Measurements from ENCODE around the gene BTBD17.

Gene BTBD17

DNA sequence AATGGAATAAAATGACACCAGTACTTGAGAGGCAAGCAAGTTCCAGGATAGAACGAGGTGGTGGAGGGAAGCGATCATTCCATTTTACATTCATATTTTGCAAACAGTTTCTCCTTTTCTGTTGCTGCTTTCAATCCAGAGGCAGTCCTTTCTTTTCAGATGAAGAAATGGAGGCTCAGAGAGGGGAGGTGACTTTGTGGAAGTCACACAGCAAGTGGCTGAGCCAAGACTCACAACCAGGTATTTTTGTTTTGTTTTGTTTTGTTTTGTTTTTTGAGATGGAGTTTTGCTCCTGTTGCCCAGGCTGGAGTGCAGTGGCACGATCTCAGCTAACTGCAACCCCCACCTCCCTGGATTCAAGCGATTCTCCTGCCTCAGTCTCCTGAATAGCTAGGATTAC is 34.9 kb upstream of the BTBD17 start:
- H3K27me3 ChIP-seq (ENCODE audit: insufficient read depth, low read length): no peaks in the 10 kb centered on the region
- H3K4me1 ChIP-seq (ENCODE audit: insufficient read depth, low read length): no peaks in the 10 kb centered on the region
- no peaks in the 10 kb centered on the region for H3K9me3 ChIP-seq (ENCODE audit: insufficient read depth, low read depth, low read length)
- WGBS: 94% methylated on average over 4 of the region's 4 CpGs
- no peak overlapping the region for H3K27ac ChIP-seq (ENCODE audit: low read depth, low read length)
- no peaks in the 10 kb centered on the region for H3K36me3 ChIP-seq (ENCODE audit: insufficient read depth, low read length)
- H3K4me3 ChIP-seq (ENCODE audit: low read length): no peak overlapping the region
- H3K9ac ChIP-seq (ENCODE audit: low read depth, low read length): no peak overlapping the region

GRCh38 chr17:74394977-74395376 is 33.3 kb upstream of the BTBD17 start:
- Histone ChIP-seq H3K9ac (ENCODE audit: low read depth, low read length) (no peak overlapping the region), H3K9me3 (ENCODE audit: insufficient read depth, low read depth, low read length) (no peaks in the 10 kb centered on the region), H3K27me3 (ENCODE audit: insufficient read depth, low read length) (no peaks in the 10 kb centered on the region), H3K4me3 (ENCODE audit: low read length) (no peak overlapping the region), H3K36me3 (ENCODE audit: insufficient read depth, low read length) (no peaks in the 10 kb centered on the region), H3K27ac (ENCODE audit: low read depth, low read length) (no peak overlapping the region), H3K4me1 (ENCODE audit: insufficient read depth, low read length) (no peaks in the 10 kb centered on the region)
- 92% methylated on average over 7 of the region's 7 CpGs for WGBS

DNA sequence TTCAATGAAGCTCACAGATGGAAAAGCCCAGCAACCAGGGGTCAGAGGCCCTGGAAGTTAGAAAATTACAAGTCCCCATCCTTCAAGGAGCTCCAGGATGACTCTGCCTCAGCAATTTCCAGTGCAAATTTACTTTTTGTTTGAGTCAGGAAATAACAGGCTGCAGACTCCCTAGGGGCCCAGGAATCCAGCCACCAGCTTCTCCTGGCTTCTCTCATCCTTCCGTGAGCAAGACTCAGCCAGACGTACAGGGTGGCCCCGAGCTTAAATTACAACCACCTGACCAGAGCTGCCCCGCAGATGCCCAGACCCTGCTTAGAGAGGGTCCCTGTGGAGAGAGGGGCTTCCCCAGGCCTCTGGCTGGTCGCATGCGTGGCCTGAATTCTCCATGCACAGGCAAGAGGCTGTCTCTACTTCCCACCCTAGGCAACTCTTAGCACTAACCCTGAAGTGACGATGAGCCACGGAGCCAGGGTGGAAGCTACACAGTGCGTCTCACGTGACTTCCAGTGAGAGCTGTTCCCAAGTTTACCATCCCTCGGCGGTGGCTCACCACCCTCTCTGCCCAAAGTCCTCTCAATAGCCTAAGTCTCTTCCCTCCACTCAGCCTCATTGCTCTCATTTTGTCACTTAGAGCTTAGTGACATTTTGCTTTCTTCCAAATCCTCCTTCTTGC is 32.7 kb upstream of the BTBD17 start:
- Histone ChIP-seq H3K27ac (ENCODE audit: low read depth, low read length) (no peak overlapping the region), H3K9ac (ENCODE audit: low read depth, low read length) (no peak overlapping the region), H3K4me1 (ENCODE audit: insufficient read depth, low read length) (0 out of 2 replicates have a peak, but pooled peaks cover 3% of the 10 kb centered on the region), H3K9me3 (ENCODE audit: insufficient read depth, low read depth, low read length) (no peaks in the 10 kb centered on the region), H3K36me3 (ENCODE audit: insufficient read depth, low read length) (no peaks in the 10 kb centered on the region), H3K4me3 (ENCODE audit: low read length) (no peak overlapping the region), H3K27me3 (ENCODE audit: insufficient read depth, low read length) (no peaks in the 10 kb centered on the region)
- WGBS: 85% methylated on average over 12 of the region's 12 CpGs

DNA sequence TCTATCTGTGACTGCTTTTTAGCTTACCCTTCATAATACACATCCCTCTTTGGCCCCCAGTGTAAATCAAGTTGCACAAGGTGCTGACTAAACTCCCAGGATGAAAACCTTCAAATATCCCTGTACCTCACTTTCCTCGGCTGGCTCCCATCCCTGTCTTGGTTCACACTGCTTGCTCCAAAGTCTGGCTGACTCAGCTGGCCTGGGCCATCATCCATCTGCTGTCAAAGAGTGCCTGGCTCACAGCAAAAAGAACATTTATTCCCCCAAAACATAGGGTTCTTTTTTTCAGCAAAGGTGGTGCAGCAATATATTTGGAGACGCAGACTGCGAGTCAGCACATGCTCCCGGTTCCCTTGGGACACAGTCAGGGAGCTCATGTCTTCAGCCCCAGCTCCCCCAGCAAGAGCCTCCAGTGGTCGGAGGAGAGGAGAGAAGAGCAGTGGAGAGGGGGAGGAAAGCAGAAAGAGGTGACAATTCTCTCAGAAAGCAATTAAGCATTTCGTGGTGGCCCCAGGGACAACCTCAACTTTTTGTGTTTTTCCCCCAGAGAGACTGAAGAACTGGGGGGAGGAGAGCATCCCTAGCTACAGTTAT is 31.8 kb upstream of the BTBD17 start:
- 92% methylated on average over 6 of the region's 6 CpGs for WGBS
- Histone ChIP-seq H3K9me3 (ENCODE audit: insufficient read depth, low read depth, low read length) (no peaks in the 10 kb centered on the region), H3K27ac (ENCODE audit: low read depth, low read length) (no peak overlapping the region), H3K9ac (ENCODE audit: low read depth, low read length) (no peak overlapping the region), H3K27me3 (ENCODE audit: insufficient read depth, low read length) (no peaks in the 10 kb centered on the region), H3K4me3 (ENCODE audit: low read length) (no peak overlapping the region), H3K4me1 (ENCODE audit: insufficient read depth, low read length) (peaks cover 9% of the 10 kb centered on the region; the same call in 1 of the 2 replicates), H3K36me3 (ENCODE audit: insufficient read depth, low read length) (no peaks in the 10 kb centered on the region)

- H3K4me1 ChIP-seq (ENCODE audit: insufficient read depth, low read length): peaks cover 9% of the 10 kb centered on the region; the same call in 1 of the 2 replicates
These were observed 31.2 kb upstream of the BTBD17 start for GRCh38 chr17:74392848-74393247.

GRCh38 chr17:74391771-74392170 is 30.1 kb upstream of the BTBD17 start:
- no peak overlapping the region for H3K4me3 ChIP-seq (ENCODE audit: low read length)
- H3K27ac ChIP-seq (ENCODE audit: low read depth, low read length): no peak overlapping the region
- H3K9me3 ChIP-seq (ENCODE audit: insufficient read depth, low read depth, low read length): no peaks in the 10 kb centered on the region
- H3K36me3 ChIP-seq (ENCODE audit: insufficient read depth, low read length): no peaks in the 10 kb centered on the region
- 93% methylated on average over 5 of the region's 5 CpGs for WGBS
- no peaks in the 10 kb centered on the region for H3K27me3 ChIP-seq (ENCODE audit: insufficient read depth, low read length)
- peaks cover 18% of the 10 kb centered on the region for H3K4me1 ChIP-seq (ENCODE audit: insufficient read depth, low read length)
- H3K9ac ChIP-seq (ENCODE audit: low read depth, low read length): no peak overlapping the region

More at GRCh38 chr17:74392848-74393247, 31.2 kb upstream of the BTBD17 start:
- Histone ChIP-seq H3K4me3 (ENCODE audit: low read length) (no peak overlapping the region), H3K9ac (ENCODE audit: low read depth, low read length) (no peak overlapping the region), H3K27me3 (ENCODE audit: insufficient read depth, low read length) (no peaks in the 10 kb centered on the region), H3K27ac (ENCODE audit: low read depth, low read length) (no peak overlapping the region), H3K36me3 (ENCODE audit: insufficient read depth, low read length) (no peaks in the 10 kb centered on the region), H3K9me3 (ENCODE audit: insufficient read depth, low read depth, low read length) (no peaks in the 10 kb centered on the region)
- 63% methylated on average over 5 of the region's 5 CpGs for WGBS

GRCh38 chr17:74390680-74391653 is 29.3 kb upstream of the BTBD17 start:
- H3K4me1 ChIP-seq (ENCODE audit: insufficient read depth, low read length): peaks cover 21% of the 10 kb centered on the region
- no peaks in the 10 kb centered on the region for H3K36me3 ChIP-seq (ENCODE audit: insufficient read depth, low read length)
- H3K4me3 ChIP-seq (ENCODE audit: low read length): no peak overlapping the region
- H3K9ac ChIP-seq (ENCODE audit: low read depth, low read length): no peak overlapping the region
- no peaks in the 10 kb centered on the region for H3K9me3 ChIP-seq (ENCODE audit: insufficient read depth, low read depth, low read length)
- 93% methylated on average over 10 of the region's 11 CpGs for WGBS
- H3K27ac ChIP-seq (ENCODE audit: low read depth, low read length): no peak overlapping the region
- H3K27me3 ChIP-seq (ENCODE audit: insufficient read depth, low read length): no peaks in the 10 kb centered on the region

GRCh38 chr17:74389937-74390679 is 28.4 kb upstream of the BTBD17 start:
- peaks cover 21% of the 10 kb centered on the region for H3K4me1 ChIP-seq (ENCODE audit: insufficient read depth, low read length)
- H3K27ac ChIP-seq (ENCODE audit: low read depth, low read length): no peak overlapping the region
- H3K9me3 ChIP-seq (ENCODE audit: insufficient read depth, low read depth, low read length): no peaks in the 10 kb centered on the region
- WGBS: 84% methylated on average over 2 of the region's 2 CpGs
- H3K27me3 ChIP-seq (ENCODE audit: insufficient read depth, low read length): no peaks in the 10 kb centered on the region
- no peak overlapping the region for H3K9ac ChIP-seq (ENCODE audit: low read depth, low read length)
- no peak overlapping the region for H3K4me3 ChIP-seq (ENCODE audit: low read length)
- no peaks in the 10 kb centered on the region for H3K36me3 ChIP-seq (ENCODE audit: insufficient read depth, low read length)

GRCh38 chr17:74389084-74389753 is 27.6 kb upstream of the BTBD17 start:
- 71% methylated on average over 12 of the region's 12 CpGs for WGBS
- Histone ChIP-seq H3K27ac (ENCODE audit: low read depth, low read length) (no peak overlapping the region), H3K9me3 (ENCODE audit: insufficient read depth, low read depth, low read length) (no peaks in the 10 kb centered on the region), H3K9ac (ENCODE audit: low read depth, low read length) (no peak overlapping the region), H3K27me3 (ENCODE audit: insufficient read depth, low read length) (no peaks in the 10 kb centered on the region), H3K4me1 (ENCODE audit: insufficient read depth, low read length) (peaks cover 21% of the 10 kb centered on the region), H3K36me3 (ENCODE audit: insufficient read depth, low read length) (no peaks in the 10 kb centered on the region), H3K4me3 (ENCODE audit: low read length) (no peak overlapping the region)

GRCh38 chr17:74387365-74388218 is 25.9 kb upstream of the BTBD17 start:
- Histone ChIP-seq H3K27me3 (ENCODE audit: insufficient read depth, low read length) (no peaks in the 10 kb centered on the region), H3K9ac (ENCODE audit: low read depth, low read length) (no peak overlapping the region), H3K27ac (ENCODE audit: low read depth, low read length) (no peak overlapping the region), H3K9me3 (ENCODE audit: insufficient read depth, low read depth, low read length) (no peaks in the 10 kb centered on the region), H3K36me3 (ENCODE audit: insufficient read depth, low read length) (no peaks in the 10 kb centered on the region), H3K4me3 (ENCODE audit: low read length) (no peak overlapping the region), H3K4me1 (ENCODE audit: insufficient read depth, low read length) (peaks cover 21% of the 10 kb centered on the region)
- 73% methylated on average over 17 of the region's 17 CpGs for WGBS

Data from HUES64 (cell line).